Pancreas (tissue), 10 donors: ENCODE measurements around the gene SNED1. TPM values are rescaled to one million over a fixed set of nuclear protein-coding genes. Genes with fewer than 3 reads are reported as not detected.

Source experiments
- ATAC-seq, 4 donors: fragments of 200-7000 bp; cut with Tn5 transposase; one replicate each; pipeline versions ENCODE4 v1.8.0 to v1.9.1; 2020; ENCODE audit warnings: mild to moderate bottlenecking in 4 of 4, moderate library complexity in 4 of 4
- DNase-seq, 6 donors: peaks; one replicate each; pipeline ENCODE4 v3.0.0-alpha.2; 2020
- FAIRE-seq: peaks from 2 replicates; lab custom pipeline; 2012; peaks lifted over from hg19 to GRCh38; lab: Jason Lieb, UNC
- H3K27ac ChIP-seq, 4 donors: fragments of 200-600 bp; sonication (generic); 1 replicate in 3 of 4; 2 replicates in 1 of 4; pipeline versions ENCODE4 v1.5.0 to v1.8.0; 2020
- H3K27me3 ChIP-seq, 4 donors: fragments of 200-600 bp; one replicate each; pipeline ENCODE4 v1.8.0; 2021
- H3K36me3 ChIP-seq, 3 donors: fragments of 200-600 bp; sonication (generic) in 1 of 3; one replicate each; pipeline versions ENCODE4 v1.5.0 to v1.8.0; 2020 to 2021
- H3K4me1 ChIP-seq, 3 donors: fragments of 200-600 bp; one replicate each; pipeline ENCODE4 v1.8.0; 2021
- H3K4me3 ChIP-seq, 4 donors: fragments of 200-600 bp; sonication (generic) in 2 of 4; one replicate each; pipeline versions ENCODE4 v1.5.0 to v1.8.0; 2020 to 2021
- H3K9me3 ChIP-seq, 4 donors: fragments of 200-600 bp; one replicate each; pipeline ENCODE4 v1.8.0; 2021
- WGBS, 2 donors: extraction: QIAGEN DNeasy Blood & Tissue Kit; methylation state at CpG; one replicate each; pipeline ENCODE4 v1.1.7; 2013; 5-methylcytosine and 5-hydroxymethylcytosine counted together
- intact Hi-C, 3 donors: fragments of 100-400 bp; cut with DNase I; formaldehyde crosslinking; loops; one replicate each; pipeline versions ENCODE4 v1.11.1 to v1.14.2; 2022
- polyA plus RNA-seq, 2 donors: library from polyadenylated mRNA; stranded (reverse); fragments of 200-250 nt; gene quantifications; one replicate each; pipeline ENCODE4 v1.2.3, GENCODE V29; 2013
- total RNA-seq, 6 donors: library from RNA; stranded (reverse); fragmentation: NEBNext Ultra II Directional in 4 of 6; extraction: Animal tissue kit (Norgen Biotek cat#: 25700) in 4 of 6; gene quantifications; one replicate each; pipeline versions ENCODE4 v1.2.1 to v1.2.4, GENCODE V29; 2021 to 2023
- TF ChIP-seq, protein P1 (sequence below), 4 donors: fragments of 200-600 bp; sonication (generic) in 3 of 4; IDR thresholded peaks; one replicate each; pipeline versions ENCODE4 v1.5.0 to v1.8.0; 2021; ENCODE audit warnings: antibody characterized with exemption in 4 of 4
- donor health status: healthy with polysubstance abuse.
- donor health status: DM: no; HTN: no; CAD: no; lungs with moderate emphysema.
- donor health status: DM: no; HTN: no; CAD: no.
- donor health status: control.
- donor health status: control.
- donor health status: Bipolar disorder and iron deficiency.
- donor health status: DM: yes; HTN: yes; CAD: no.
- donor health status: DM: no; HTN: no; CAD: no.
- donor health status: DM: no; HTN: no; CAD: no.
- donor health status: DM: yes; HTN: yes; CAD: no.

SNED1 gene
- total and polyA plus RNA-seq, 8 donors, result 6.6 to 19.2 (median 10.0) TPM

DNA sequence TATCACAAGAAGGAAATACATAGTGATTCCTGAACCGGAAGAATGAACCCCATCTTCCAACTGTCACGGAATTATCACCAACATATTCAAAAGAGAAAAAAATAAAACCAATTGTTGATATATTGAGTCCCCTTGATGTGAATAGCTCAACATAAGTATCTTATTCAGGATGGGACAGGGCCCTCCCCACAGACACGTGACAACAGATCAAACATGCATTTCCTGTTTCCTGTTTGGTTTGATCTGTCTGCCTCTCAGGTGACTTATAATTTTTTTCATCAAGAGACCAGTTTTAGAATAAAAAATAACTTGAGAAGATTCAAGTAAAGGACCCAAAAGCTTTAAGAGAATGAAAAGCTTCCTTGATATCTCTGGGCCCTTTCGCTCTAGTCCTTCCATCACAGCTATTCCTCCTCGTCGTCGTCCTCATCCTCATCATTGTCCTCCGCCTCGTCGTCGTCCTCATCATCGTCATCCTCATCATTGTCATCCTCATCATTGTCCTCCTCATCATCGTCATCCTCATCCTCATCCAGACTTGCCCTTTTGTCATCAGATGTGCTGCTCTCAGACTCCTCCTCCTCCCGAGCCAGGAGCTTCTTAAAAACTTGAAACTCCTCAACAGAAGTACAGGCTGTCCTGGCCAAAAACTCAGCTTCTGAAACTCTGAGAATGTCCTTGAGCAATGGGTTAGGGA lies 97.3 kb downstream of the SNED1 start:
- Histone ChIP-seq H3K9me3 (no peaks in the 10 kb centered on the region), H3K27ac (no peak overlapping the region), H3K27me3 (no peaks in the 10 kb centered on the region), H3K4me1 (peaks cover 2 to 7% (median 3%) of the 10 kb centered on the region in 3 donors), H3K36me3 (peaks cover 0 to 58% (median 11%) of the 10 kb centered on the region in 3 donors), H3K4me3 (no peak overlapping the region)
- intact Hi-C loops, result no loop called here
- no peak for FAIRE-seq
- TF ChIP-seq, protein P1, sequence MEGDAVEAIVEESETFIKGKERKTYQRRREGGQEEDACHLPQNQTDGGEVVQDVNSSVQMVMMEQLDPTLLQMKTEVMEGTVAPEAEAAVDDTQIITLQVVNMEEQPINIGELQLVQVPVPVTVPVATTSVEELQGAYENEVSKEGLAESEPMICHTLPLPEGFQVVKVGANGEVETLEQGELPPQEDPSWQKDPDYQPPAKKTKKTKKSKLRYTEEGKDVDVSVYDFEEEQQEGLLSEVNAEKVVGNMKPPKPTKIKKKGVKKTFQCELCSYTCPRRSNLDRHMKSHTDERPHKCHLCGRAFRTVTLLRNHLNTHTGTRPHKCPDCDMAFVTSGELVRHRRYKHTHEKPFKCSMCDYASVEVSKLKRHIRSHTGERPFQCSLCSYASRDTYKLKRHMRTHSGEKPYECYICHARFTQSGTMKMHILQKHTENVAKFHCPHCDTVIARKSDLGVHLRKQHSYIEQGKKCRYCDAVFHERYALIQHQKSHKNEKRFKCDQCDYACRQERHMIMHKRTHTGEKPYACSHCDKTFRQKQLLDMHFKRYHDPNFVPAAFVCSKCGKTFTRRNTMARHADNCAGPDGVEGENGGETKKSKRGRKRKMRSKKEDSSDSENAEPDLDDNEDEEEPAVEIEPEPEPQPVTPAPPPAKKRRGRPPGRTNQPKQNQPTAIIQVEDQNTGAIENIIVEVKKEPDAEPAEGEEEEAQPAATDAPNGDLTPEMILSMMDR (IDR thresholded peaks at IDR 0.05), result no peak
- no peak for ATAC-seq
- 84 to 87% methylated on average over 14 of the region's 14 CpGs for WGBS, 2 donors
- DNase-seq, result no peak

DNA sequence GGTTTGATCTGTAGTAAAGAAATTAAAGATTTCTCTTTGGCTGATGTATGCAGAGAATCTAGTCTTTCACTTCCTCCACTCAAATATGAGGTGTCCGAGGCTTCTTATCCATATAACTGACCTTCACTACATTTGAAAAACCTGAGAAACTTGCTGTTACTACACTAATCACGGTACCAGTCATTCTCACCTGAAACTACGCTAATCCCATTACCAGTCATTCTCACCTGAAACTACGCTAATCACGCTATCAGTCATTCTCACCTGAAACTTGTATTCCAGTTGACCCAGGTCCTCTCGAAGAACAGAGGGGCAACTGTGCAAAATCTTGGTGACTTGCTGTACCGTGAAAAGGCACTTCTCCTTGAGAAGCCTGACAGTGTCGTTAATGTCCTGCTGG lies 98.6 kb downstream of the SNED1 start:
- Histone ChIP-seq H3K4me1 (peaks cover 4 to 13% (median 8%) of the 10 kb centered on the region in 3 donors), H3K27ac (no peak overlapping the region), H3K4me3 (no peak overlapping the region), H3K9me3 (no peaks in the 10 kb centered on the region), H3K36me3 (peaks cover 0 to 52% (median 11%) of the 10 kb centered on the region in 3 donors), H3K27me3 (no peaks in the 10 kb centered on the region)
- FAIRE-seq, result no peak
- no peak for ATAC-seq
- intact Hi-C loops, result no loop called here
- TF ChIP-seq, protein P1 (IDR thresholded peaks at IDR 0.05), result no peak
- 82 to 84% methylated on average over 8 of the region's 8 CpGs for WGBS, 2 donors
- DNase-seq, result no peak

DNA sequence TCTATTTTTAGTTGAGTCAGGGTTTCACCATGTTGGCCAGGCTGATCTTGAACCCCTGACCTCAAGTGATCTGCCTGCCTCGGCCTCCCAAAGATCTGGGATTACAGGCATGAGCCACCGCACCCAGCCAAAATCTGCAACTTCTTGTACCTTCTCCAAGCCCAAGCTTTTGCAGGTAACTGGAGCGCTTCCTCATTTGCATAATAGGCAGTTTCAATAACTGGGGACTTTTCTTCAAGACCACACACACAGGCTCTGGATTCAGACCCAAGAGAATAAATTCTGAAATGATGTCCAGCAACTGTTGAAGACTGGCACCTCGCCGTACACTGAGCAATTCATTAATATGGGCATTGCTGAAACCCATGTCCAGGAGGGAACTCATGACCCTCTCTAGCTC lies 100.8 kb downstream of the SNED1 start:
- Histone ChIP-seq H3K36me3 (peaks cover 0 to 36% (median 7%) of the 10 kb centered on the region in 3 donors), H3K4me1 (peaks cover 7 to 21% (median 15%) of the 10 kb centered on the region in 3 donors), H3K27ac (no peak overlapping the region), H3K27me3 (no peaks in the 10 kb centered on the region), H3K9me3 (no peaks in the 10 kb centered on the region), H3K4me3 (no peak overlapping the region)
- 95 to 97% methylated on average over 5 of the region's 5 CpGs for WGBS, 2 donors
- TF ChIP-seq, protein P1 (IDR thresholded peaks at IDR 0.05), result no peak
- no peak for ATAC-seq
- DNase-seq, result no peak
- no peak for FAIRE-seq
- intact Hi-C loops, result no loop called here

DNA sequence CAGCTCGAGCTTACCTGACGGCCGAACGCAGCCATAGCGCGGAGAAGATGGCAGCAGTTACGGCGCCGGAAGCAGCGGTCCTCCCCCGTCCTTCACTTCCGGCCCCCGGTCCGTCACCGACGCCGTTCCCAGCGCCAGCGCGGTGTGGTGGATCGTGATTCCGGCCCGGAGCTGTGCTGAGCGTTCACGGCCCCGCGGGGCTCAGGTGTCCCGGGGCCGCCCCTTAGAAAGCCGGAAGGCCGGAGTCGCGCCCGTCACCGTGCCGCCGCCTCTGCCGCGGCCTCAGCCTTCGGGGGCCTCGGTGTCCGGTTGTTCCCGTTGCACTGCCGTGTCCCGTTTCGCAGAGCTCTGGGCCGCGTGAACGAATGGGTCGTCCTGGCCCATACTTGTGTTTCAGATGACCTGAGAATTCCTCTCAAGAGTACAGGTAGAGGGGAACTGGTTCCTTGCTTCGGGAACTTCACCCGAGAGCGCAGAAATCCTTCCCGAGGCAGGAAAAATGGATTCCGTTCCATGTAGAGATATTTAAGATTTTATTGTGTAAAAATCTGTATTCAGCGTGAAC lies 103.9 kb downstream of the SNED1 start, which contains the start of gene MTERF4:
Gene MTERF4, minus strand, starts transcription at position 49 of the 565 bp plus-strand sequence. Its CDS starts 14 bp downstream, at position 35.
- Histone ChIP-seq H3K27ac (peak within 1 kb of the TSS; percentile 81 to 91 (median 87)), H3K9me3 (no peaks in the 10 kb centered on the region), H3K36me3 (peaks cover 0 to 17% (median 0%) of the 10 kb centered on the region in 3 donors), H3K4me1 (peaks cover 7 to 21% (median 15%) of the 10 kb centered on the region in 3 donors), H3K4me3 (peak within 1 kb of the TSS; percentile 76 to 94 (median 86)), H3K27me3 (no peaks in the 10 kb centered on the region)
- 0% methylated on average over 51 to 56 of the region's 56 CpGs for WGBS, 2 donors
- TF ChIP-seq, protein P1 (IDR thresholded peaks at IDR 0.05), result no peak
- intact Hi-C loops, result no loop called here
- no peak for FAIRE-seq
- DNase-seq, result peak; percentile 86 to 96 (median 90)
- ATAC-seq, result peak; percentile 97 to 99 (median 99)
